ENCODE results near the gene NUDT4. TPM values are rescaled to one million over a fixed set of nuclear protein-coding genes. Genes with fewer than 3 reads are reported as not detected.
A peak's percentile ranks its signal among the peaks of the same experiment; 100 is the strongest.

The NUDT4 gene
- total and polyA plus RNA-seq, 9 of the 15 experiments (the other 6 are each of a cell fraction or from before 2014, with no cell fraction given) = 38.1 to 164 (median 99.2) TPM

- no peak for TF ChIP-seq CUX1 (CRISPR knock-in tag; IDR thresholded peaks at IDR 0.05)
- no peak for TF ChIP-seq JUN (IDR thresholded peaks at IDR 0.05; ENCODE audit: borderline replicate concordance, low read depth, low read length)
- TF ChIP-seq JUN (CRISPR knock-in tag; IDR thresholded peaks at IDR 0.05; ENCODE audit: borderline replicate concordance) = no peak
- TF ChIP-seq VEZF1 (CRISPR knock-in tag; IDR thresholded peaks at IDR 0.05) = no peak
- no peak for TF ChIP-seq ZNF445 (CRISPR knock-in tag; IDR thresholded peaks at IDR 0.05; ENCODE audit: low read depth)
- TF ChIP-seq DLX4 (CRISPR knock-in tag; IDR thresholded peaks at IDR 0.05) = no peak
- no peak for TF ChIP-seq THAP7 (CRISPR knock-in tag; IDR thresholded peaks at IDR 0.05)
- TF ChIP-seq EGR1 (conservative IDR thresholded peaks at IDR 0.05) = no peak
- TF ChIP-seq MITF (IDR thresholded peaks at IDR 0.05) = no peak
- no peak for TF ChIP-seq NCOR1 (IDR thresholded peaks at IDR 0.05)
- TF ChIP-seq PATZ1 (CRISPR knock-in tag; IDR thresholded peaks at IDR 0.05; ENCODE audit: borderline replicate concordance) = 0 out of 2 replicates have a peak, but pooled peaks have one; percentile 18
- TF ChIP-seq NCOA4 (IDR thresholded peaks at IDR 0.05; ENCODE audit: partially characterized antibody) = no peak
Measured at GRCh38 chr12:93373961-93374656, 3.6 kb upstream of the NUDT4 start (continued).
